SW 1271 (cell line): ENCODE measurements around the gene DLG5.
A peak's percentile ranks its signal among the peaks of the same experiment; 100 is the strongest.

ENCODE experiments used
- DNase-seq, 2 experiments: peaks; one replicate each; lab custom pipeline; 2025; lab: John Stamatoyannopoulos, UW

Gene DLG5

DNA sequence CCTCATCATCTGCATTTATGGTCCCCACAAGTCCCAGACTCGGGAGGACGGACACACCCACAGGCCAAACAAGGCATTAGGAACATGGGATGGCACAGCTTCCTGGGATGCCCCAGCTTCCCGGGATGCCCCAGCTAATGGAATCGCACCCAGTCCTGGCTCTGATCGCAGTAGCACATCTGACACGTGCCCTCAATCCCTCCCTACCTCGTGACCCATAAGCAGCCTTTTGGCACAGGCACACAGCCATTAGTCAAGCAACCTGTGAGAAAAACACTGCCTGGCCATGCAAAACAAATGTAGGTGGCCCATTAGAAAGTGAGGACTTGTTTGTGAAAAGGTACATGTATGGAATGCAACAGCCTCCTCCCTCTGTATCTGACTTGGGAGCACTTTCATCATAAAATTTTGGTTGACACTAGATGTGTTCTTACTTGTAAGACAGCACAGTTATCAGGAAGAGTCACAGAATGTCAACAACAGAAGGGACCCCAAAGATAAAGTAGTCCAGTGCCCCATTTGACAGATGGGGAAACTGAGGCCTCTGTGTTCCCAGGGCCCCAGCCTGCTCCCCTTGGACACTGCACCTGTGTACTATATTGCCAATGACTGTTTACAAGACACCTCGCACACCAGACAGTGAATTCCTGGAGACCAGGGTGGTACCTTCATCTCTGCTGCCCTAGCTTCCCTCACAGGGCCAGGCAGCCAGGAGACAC, 34.4 kb downstream of the DLG5 start:
- DNase-seq = no peak

DNA sequence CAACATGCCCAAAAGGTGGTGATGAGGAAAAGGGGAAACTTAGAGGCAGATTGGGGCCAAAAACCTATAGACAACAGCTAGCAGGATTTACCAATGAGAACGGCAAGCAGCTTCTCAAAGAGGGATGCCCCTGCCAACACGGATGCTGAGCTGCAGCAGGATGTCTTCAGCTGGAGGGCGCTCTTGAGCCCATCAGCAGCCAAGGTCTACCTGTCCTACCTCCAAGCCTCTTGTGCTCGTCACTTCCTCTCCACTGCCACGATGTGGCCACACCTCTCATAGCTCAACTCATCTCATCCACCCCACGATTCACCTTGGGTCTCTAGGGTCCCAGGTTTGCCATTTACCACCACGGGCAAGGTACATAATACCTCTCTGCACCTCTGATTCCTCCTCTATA, 36.5 kb downstream of the DLG5 start:
- DNase-seq = no peak

GRCh38 chr10:77889277-77889903, 37.2 kb downstream of the DLG5 start:
- no peak for DNase-seq

- no peak for DNase-seq
Observed at GRCh38 chr10:77888356-77888703, 38.2 kb downstream of the DLG5 start.

DNA sequence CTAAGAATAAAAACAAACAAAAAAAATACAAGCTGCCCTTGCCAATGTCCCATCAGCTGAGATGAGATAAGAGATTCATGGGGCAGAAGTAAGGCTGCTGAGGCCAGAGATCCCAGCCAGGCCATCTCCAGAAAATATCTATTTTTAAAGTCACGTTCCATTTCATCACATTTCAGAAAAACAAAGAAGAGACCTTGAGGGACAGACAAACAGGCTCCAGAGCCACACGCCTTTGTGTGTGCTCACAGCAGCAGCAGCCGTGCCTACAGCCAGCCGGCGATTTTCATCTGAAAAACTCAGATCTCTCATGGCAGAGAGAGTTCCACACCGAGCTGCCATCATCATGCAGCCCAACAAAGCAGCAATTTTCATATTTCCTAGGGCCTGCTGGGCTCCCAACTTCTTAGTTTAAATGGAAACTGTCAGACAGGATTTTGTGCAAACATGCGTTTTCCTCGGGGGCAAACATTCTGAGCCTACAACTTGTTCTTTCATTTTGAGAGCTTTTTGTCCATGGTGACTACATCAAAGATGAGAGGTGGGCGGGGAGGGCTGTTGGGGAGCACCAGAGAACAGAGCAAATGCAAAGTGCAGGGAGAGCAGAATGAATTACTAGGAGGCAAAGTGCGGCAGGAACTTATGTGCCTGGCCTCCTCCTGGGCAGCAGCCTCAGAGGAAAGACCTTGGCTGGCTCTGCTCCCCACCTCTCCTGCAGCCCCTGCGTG, 38.8 kb downstream of the DLG5 start:
- DNase-seq = no peak

- DNase-seq = no peak
Observed at GRCh38 chr10:77886795-77887355, 39.7 kb downstream of the DLG5 start.

DNA sequence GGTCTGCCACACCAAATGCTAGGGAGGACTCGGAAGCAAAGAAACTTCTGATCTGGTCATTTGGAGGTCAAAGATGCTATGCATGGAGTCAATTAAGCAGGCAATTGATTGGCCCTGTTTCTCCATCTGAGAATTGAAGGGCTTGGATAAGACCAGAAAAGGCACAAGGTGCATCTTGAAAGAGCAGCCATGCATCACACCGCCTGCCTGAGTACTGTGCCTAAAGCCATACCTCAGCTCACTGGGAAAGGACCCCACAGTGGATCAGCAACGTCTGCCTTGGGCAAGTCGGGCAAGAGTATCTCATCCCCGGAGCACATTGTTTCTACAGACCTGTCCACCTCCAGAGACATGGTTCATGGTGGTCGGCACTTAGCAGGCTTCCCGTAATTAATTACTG, 42.4 kb downstream of the DLG5 start:
- no peak for DNase-seq

DNA sequence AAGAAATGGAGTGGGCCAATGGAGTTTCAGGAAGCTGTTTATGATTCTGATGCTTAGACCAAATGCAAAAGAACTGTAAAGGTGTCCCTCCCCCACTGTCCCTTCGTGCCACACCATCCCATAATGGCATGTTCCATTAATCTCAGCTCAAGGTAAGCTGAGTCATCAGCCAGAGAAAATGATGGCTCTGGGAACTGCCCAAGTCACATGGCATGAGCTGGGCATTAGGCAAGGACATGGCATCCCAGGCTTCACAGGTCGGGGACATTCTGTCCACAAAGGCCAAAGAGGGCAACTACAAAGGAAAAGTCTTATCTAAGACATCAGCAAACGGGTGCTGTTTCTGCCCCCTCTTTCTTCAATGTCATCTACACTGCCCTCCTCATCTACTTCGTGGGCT, 44.9 kb downstream of the DLG5 start:
- no peak for DNase-seq

- DNase-seq = no peak
Observed at GRCh38 chr10:77881222-77881621, 45.3 kb downstream of the DLG5 start.

DNA sequence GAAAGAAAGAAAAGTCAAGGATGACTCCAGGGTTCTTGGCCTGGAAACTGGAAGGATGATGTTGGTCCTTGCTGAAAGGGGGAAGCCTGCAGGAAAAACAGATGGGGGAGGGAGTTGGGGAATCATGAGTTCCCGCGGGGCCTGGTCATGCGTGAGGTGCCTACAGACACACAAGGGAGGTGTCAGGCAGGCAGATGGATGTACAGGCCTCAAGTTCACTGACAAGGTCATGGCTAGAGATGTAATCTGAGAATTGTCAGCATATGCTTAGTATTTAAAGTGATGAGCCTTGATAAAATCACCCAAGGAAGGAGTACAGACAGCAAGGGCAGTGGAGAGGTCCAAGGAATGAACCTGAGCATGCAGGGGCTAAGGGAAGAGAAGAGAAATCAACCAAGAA, 46.8 kb downstream of the DLG5 start:
- DNase-seq = no peak

DNA sequence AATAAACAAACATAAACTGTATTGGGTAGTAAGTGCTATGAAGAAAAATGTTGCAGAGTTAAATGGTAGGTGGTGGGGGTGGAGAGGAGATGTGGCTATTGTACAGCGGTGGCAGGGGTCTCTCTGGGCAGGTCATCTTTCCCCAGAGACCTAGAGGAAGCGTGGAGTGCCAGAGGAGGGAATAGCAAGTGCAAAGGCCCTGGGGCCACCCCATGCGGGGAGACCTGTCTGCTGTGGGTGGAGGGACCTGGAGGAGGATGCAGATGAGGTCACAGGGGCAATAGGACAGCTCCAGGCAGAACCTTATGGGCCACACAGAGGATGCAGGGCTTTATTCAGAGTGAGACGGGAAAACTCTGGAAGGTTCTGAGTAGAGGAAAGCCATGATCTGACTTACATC, 47.5 kb downstream of the DLG5 start:
- DNase-seq = no peak

- peak in 1 of 2 experiments; percentile 16 for DNase-seq
Observed at GRCh38 chr10:77877441-77878344, 48.9 kb downstream of the DLG5 start.

GRCh38 chr10:77875730-77876129, 50.8 kb downstream of the DLG5 start:
- no peak for DNase-seq

- no peak for DNase-seq
Observed at GRCh38 chr10:77874872-77875271, 51.7 kb downstream of the DLG5 start.

DNA sequence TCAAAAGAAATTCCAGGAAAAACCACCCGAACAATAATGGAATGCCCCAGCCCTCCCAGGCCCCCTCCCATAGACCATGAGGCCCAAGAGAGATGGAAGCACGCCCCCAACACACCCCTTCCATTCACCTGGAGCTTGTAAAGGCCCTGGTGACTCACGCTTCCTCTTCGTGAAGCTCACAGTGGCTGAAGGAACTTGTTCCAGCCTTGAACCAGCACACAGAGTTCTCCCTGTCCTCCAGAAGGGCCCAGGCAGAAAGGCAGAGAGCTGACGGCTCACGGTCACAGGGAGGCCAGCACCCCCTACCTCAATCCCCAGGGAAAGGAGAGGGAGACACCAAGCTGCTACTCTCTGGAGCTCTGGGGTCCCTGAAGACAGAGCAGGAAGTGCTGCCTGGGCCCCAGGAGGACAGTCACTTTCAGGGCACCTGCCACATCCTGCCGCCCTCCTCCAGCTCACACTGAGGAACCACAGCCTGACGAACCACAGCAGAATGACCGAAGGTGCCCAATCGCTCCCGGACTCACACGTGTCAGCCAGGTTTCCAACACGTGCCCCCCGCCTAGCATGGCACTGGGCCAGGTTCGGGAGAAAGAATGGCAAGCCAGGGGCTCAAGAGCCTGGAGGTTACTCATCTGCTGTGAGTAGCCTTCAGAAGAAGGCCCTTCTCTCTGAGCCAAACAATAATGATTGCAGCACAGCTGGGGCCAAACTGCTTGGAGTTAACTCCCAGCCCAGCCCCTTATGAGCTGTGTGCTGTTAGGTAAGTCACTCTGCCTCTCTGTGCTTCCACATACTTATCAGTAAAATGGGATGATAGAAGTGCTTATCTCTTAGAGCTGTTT, 52.8 kb downstream of the DLG5 start:
- peak; percentile 49 to 60 for DNase-seq

GRCh38 chr10:77872947-77873535, 53.5 kb downstream of the DLG5 start:
- DNase-seq = no peak

- DNase-seq = no peak
Observed at GRCh38 chr10:77872151-77872946, 54.2 kb downstream of the DLG5 start.

DNA sequence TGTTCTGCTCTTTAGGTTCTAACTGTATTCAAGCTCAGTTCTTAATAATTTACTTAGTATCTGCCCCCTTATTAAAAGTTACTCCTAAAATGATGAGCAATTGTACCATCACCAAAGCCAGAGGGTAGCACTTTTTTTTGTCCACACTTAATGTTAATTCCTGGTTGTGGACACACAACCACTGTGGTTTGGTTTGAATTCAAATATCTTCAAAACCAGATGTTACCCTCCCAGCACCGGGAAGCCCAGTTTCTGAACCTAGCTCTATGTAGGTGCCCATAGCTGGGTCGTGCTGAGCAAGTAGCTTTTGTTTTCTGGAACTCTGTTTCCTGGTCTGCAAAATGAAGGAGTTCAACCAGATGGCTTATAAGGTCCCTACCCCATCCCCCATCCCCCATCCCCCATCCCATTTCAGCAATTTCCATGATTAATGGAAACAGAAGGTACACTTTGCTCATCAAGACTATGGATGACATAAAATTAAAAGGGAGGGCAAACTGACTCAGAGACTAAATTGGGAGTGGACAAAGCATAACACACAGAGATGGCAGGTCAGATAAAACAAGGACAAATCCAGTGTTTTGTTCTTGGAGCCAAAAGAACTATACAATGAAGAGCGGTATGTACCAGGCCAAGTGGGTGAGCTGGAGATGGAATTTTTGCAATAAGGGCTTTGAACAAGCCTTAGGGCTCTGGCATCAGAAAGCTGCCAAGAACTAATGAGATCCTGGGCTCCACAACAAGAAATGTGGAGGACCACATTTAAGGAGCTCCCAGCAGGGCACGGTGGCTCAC, 56.7 kb downstream of the DLG5 start:
- DNase-seq = no peak

- DNase-seq = no peak
Observed at GRCh38 chr10:77868523-77868922, 58.0 kb downstream of the DLG5 start.
